ENCODE results near the gene PILRA. TPM values are rescaled to one million over a fixed set of nuclear protein-coding genes. Genes with fewer than 3 reads are reported as not detected.

PILRA gene
- total and polyA plus RNA-seq, 2 of the 13 experiments (the other 11 are each of a cell fraction or from before 2014, with no cell fraction given) = 0.13 to 1.3 TPM

- TF ChIP-seq SRSF9 (IDR thresholded peaks at IDR 0.05; ENCODE audit: borderline replicate concordance, insufficient read depth, low read depth, low read length, poor library complexity, severe bottlenecking) (no peak), ZNF275 (CRISPR knock-in tag; IDR thresholded peaks at IDR 0.05; ENCODE audit: borderline replicate concordance) (peak; percentile 58; the same call in 1 of the 2 replicates), ZBTB1 (CRISPR knock-in tag; IDR thresholded peaks at IDR 0.05; ENCODE audit: borderline replicate concordance) (no peak), DBP (CRISPR knock-in tag; IDR thresholded peaks at IDR 0.05; ENCODE audit: not compliant biosample characterization) (no peak), FOXO1 (CRISPR knock-in tag; IDR thresholded peaks at IDR 0.05) (no peak), ZNF605 (CRISPR knock-in tag; IDR thresholded peaks at IDR 0.05) (no peak), RAD21 (CRISPR knock-in tag; IDR thresholded peaks at IDR 0.05) (peak; percentile 28; the same call in 1 of the 2 replicates), ZNF263 (CRISPR knock-in tag; IDR thresholded peaks at IDR 0.05) (no peak), GZF1 (CRISPR knock-in tag; IDR thresholded peaks at IDR 0.05) (no peak), ZNF260 (CRISPR knock-in tag; IDR thresholded peaks at IDR 0.05; ENCODE audit: borderline replicate concordance, low read depth) (no peak), TBP (CRISPR knock-in tag; IDR thresholded peaks at IDR 0.05) (no peak), MEF2D (CRISPR knock-in tag; IDR thresholded peaks at IDR 0.05) (no peak), ZBTB8A (CRISPR knock-in tag; IDR thresholded peaks at IDR 0.05; ENCODE audit: borderline replicate concordance, low read depth) (no peak), ZNF598 (CRISPR knock-in tag; IDR thresholded peaks at IDR 0.05; ENCODE audit: borderline replicate concordance) (no peak), ETV5 (CRISPR knock-in tag; IDR thresholded peaks at IDR 0.05; ENCODE audit: borderline replicate concordance) (no peak; the same call in 1 of the 2 replicates), SALL2 (CRISPR knock-in tag; IDR thresholded peaks at IDR 0.05) (no peak), ZNF280B (CRISPR knock-in tag; IDR thresholded peaks at IDR 0.05; ENCODE audit: borderline replicate concordance) (peak; percentile 71), ZNF33B (CRISPR knock-in tag; IDR thresholded peaks at IDR 0.05) (no peak), ZNF543 (CRISPR knock-in tag; IDR thresholded peaks at IDR 0.05) (no peak), GMEB1 (CRISPR knock-in tag; IDR thresholded peaks at IDR 0.05; ENCODE audit: borderline replicate concordance) (no peak), PCBP1 (IDR thresholded peaks at IDR 0.05; ENCODE audit: borderline replicate concordance, low read depth, low read length) (no peak), HNF4G (IDR thresholded peaks at IDR 0.05; ENCODE audit: borderline replicate concordance, low read depth, low read length) (no peak), HNF4G (CRISPR knock-in tag; IDR thresholded peaks at IDR 0.05; ENCODE audit: borderline replicate concordance, low read depth) (no peak), ZNF441 (CRISPR knock-in tag; IDR thresholded peaks at IDR 0.05; ENCODE audit: borderline replicate concordance) (no peak; the same call in 1 of the 2 replicates)
Measured at GRCh38 chr7:100429637-100430492, 56.6 kb downstream of the PILRA start, which contains the start of gene MEPCE (continued).

Measured in HepG2 (cell line).